H1 (cell line): ENCODE results near the gene TUBD1. TPM values are rescaled to one million over a fixed set of nuclear protein-coding genes. Genes with fewer than 3 reads are reported as not detected.

Experiments
- CHD1 ChIP-seq: IDR thresholded peaks from 2 replicates; pipeline ENCODE4 v1.6.1; 2012; ENCODE audit warnings: low read depth, low read length, improper control_type of control experiment
- EGR1 ChIP-seq: IDR thresholded peaks from 2 replicates; pipeline ENCODE4 v1.6.1; 2011; ENCODE audit warnings: low read depth, low read length, borderline replicate concordance
- FOSL1 ChIP-seq: IDR thresholded peaks from 2 replicates; pipeline ENCODE4 v1.6.1; 2011; ENCODE audit warnings: mild to moderate bottlenecking, low read depth, low read length, moderate library complexity; ENCODE audit not compliant: insufficient read depth
- GTF2F1 ChIP-seq: IDR thresholded peaks from 2 replicates; pipeline ENCODE4 v1.6.1; 2012; ENCODE audit warnings: low read depth, low read length, improper control_type of control experiment, borderline replicate concordance
- JUN ChIP-seq: IDR thresholded peaks from 2 replicates; pipeline ENCODE4 v1.6.1; 2011; ENCODE audit warnings: low read depth, mild to moderate bottlenecking, improper control_type of control experiment, low read length
- RBBP5 ChIP-seq: IDR thresholded peaks from 2 replicates; pipeline ENCODE4 v1.7.1; 2012; ENCODE audit warnings: low read depth, mild to moderate bottlenecking, inconsistent platforms, low read length, moderate library complexity, borderline replicate concordance
- SUZ12 ChIP-seq: fragments of 200-600 bp; sonication (generic); IDR thresholded peaks from 2 replicates; pipeline ENCODE4 v1.6.1; 2012; ENCODE audit warnings: mild to moderate bottlenecking, inconsistent platforms, low read length, moderate library complexity, mixed read lengths
- TCF12 ChIP-seq: IDR thresholded peaks from 2 replicates; pipeline ENCODE4 v1.6.1; 2011; ENCODE audit warnings: low read depth, mild to moderate bottlenecking, low read length
- polyA plus RNA-seq, 7 experiments: library from polyadenylated mRNA; depleted of rRNA in 3 of 7; stranded (reverse) in 5 of 7; unstranded in 2 of 7; fragments of >200 nt in 5 of 7; fragments of 200-250 nt in 2 of 7; gene quantifications; 1 replicate in 5 of 7; 2 replicates in 1 of 7; 4 replicates in 1 of 7; pipeline versions ENCODE4 v1.2.1 to v1.2.3, GENCODE V29; 2011 to 2013; ENCODE audit warnings: missing spikeins in 2 of 7, mixed read lengths in 2 of 7
- total RNA-seq: library from RNA; stranded (reverse); fragmentation: NEBNext Ultra II Directional; extraction: Animal tissue kit (Norgen Biotek cat#: 25700); gene quantifications from 2 replicates; pipeline ENCODE4 v1.2.1, GENCODE V29; 2021
- TF ChIP-seq, protein P1 (sequence below): IDR thresholded peaks from 2 replicates; pipeline ENCODE4 v1.6.1; 2011; ENCODE audit warnings: low read depth, mild to moderate bottlenecking, low read length; ENCODE audit not compliant: insufficient read depth

Gene TUBD1
- total and polyA plus RNA-seq, 2 of the 8 experiments (the other 6 are each of a cell fraction or from before 2014, with no cell fraction given): 9.1 to 17.5 TPM

DNA sequence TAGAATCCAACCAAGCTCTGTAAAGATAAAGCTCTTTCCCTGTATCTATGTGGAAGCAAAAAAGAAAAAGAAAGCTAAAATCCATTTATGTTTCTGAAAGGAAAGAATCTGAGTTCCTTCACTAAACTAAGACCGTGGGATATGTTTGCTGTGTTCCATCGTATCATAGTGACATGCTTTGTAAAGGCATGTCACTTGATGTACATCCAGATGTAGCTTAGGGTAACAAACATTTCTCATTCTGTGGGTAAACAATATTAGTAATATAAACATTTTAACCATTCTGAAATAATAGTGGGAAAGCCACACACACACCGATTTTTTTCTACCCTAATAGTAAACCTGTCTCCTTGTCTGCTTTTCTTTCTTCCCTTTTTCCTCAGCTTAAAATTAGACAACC is 78.1 kb downstream of the TUBD1 start (continued):
- TF ChIP-seq, protein P1, sequence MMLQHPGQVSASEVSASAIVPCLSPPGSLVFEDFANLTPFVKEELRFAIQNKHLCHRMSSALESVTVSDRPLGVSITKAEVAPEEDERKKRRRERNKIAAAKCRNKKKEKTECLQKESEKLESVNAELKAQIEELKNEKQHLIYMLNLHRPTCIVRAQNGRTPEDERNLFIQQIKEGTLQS: no peak
- TF ChIP-seq RBBP5 (no peak), SUZ12 (no peak), GTF2F1 (no peak), JUN (no peak), TCF12 (no peak), CHD1 (no peak), EGR1 (no peak), FOSL1 (no peak)
